Measurements from ENCODE around the gene ZFAND3.

- TF ChIP-seq, protein P1, sequence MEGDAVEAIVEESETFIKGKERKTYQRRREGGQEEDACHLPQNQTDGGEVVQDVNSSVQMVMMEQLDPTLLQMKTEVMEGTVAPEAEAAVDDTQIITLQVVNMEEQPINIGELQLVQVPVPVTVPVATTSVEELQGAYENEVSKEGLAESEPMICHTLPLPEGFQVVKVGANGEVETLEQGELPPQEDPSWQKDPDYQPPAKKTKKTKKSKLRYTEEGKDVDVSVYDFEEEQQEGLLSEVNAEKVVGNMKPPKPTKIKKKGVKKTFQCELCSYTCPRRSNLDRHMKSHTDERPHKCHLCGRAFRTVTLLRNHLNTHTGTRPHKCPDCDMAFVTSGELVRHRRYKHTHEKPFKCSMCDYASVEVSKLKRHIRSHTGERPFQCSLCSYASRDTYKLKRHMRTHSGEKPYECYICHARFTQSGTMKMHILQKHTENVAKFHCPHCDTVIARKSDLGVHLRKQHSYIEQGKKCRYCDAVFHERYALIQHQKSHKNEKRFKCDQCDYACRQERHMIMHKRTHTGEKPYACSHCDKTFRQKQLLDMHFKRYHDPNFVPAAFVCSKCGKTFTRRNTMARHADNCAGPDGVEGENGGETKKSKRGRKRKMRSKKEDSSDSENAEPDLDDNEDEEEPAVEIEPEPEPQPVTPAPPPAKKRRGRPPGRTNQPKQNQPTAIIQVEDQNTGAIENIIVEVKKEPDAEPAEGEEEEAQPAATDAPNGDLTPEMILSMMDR (IDR thresholded peaks at IDR 0.05; ENCODE audit: poor library complexity, severe bottlenecking), result no peak
- TF ChIP-seq EP300 (conservative IDR thresholded peaks at IDR 0.05; ENCODE audit: poor library complexity, severe bottlenecking) (no peak), MXI1 (conservative IDR thresholded peaks at IDR 0.05; ENCODE audit: poor library complexity, severe bottlenecking) (no peak)
Measured at GRCh38 chr6:38030380-38030779, 210.9 kb downstream of the ZFAND3 start.

All from neural cell (in vitro differentiated cells).